ENCODE data around the gene SCFD2.
"Not testable (repeated sequence)": the region's sequence is repeated elsewhere in the genome, so short reads cannot be mapped to it uniquely, and the experiment has no call there.

The SCFD2 gene

DNA sequence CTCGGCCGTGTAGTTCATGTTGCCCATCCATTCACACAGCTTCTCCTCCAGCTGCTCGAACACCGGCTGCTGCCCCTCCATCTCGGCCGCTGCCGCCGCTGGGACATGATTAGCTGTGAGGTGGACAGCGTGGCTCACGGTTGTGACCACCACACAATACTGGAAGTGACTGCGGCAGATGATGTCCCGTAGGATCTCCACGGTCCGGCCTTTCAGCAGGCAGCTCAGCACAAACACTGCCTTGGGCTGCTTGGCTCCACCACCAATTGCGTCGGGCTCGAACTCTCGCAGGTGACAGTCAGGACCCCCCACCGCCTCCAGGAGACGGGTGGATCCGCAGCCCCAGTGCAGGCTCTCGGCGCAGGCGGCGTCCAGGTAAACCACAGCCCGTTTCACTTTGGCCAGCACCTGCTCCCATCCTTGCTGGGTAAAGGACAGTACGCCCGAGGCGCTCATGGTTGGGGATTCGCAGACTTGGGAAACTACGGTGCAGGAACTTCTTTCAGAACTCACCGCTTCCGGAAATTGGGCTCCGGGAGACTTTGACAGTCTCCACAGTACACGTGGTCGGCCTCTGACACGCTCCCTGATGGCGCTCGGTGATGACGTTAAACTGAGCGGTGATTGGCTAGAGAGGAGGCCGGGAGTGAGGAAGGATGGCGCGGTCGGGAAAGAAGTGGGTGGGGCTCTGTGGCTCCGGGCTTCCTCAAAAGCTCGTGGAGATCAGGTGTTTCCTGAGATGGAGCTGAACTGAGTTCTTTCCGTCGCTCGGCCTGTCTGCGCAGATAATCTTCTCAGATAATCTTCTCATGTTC, at the start of gene SCFD2:
TSS of gene SCFD2 (minus strand) at position 576 of the 815 bp plus-strand sequence.
- DNase-seq: peak; percentile 80

DNA sequence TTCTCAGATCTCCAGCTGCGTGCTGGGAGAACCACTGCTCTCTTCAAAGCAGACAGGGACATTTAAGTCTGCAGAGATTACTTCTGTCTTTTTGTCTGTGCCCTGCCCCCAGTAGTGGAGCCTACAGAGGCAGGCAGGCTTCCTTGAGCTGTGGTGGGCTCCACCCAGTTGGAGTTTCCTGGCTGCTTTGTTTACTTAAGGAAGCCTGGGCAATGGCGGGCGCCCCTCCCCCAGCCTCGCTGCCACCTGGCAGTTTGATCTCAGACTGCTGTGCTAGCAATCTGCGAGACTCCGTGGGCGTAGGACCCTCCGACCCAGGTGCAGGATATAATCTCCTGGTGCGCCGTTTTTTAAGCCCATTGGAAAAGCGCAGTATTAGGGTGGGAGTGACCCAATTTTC, 43.6 kb upstream of the SCFD2 start:
- DNase-seq: not testable (repeated sequence)

DNA sequence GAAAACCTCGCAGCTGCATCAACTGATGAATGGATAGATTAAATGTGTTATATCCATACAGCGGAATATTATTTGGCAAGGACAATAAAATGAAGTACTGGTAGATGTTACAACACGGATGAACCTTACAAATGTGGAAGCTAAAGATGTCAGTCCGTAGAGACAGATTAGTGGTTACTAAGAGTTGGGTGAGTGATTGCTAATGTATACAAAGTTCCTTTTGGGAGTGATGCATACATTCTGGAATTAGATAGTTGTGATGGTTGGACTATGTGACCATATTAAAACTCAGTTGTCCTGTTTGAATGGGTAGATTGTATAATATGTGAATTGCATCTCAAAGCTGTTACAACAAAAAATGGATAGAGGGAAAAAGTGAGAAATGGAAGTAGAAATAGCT, 14.4 kb upstream of the SCFD2 start:
- DNase-seq: no peak

DNA sequence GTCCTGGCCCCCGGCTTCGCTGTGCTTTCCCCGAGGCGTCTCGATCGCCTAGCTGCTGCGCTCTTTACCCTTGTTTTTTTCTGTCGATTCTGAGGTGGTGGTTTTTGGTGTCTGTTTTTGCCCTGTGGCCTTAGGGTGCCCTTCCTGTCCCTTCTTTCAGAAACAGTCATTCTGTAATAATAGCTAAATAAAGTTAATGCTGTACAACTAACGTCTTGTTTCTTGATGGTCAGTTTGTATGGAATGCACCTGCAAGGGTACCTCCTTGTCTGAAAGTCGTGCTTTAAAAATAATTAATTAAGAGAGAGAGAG, 12.3 kb upstream of the SCFD2 start:
- DNase-seq: no peak

DNA sequence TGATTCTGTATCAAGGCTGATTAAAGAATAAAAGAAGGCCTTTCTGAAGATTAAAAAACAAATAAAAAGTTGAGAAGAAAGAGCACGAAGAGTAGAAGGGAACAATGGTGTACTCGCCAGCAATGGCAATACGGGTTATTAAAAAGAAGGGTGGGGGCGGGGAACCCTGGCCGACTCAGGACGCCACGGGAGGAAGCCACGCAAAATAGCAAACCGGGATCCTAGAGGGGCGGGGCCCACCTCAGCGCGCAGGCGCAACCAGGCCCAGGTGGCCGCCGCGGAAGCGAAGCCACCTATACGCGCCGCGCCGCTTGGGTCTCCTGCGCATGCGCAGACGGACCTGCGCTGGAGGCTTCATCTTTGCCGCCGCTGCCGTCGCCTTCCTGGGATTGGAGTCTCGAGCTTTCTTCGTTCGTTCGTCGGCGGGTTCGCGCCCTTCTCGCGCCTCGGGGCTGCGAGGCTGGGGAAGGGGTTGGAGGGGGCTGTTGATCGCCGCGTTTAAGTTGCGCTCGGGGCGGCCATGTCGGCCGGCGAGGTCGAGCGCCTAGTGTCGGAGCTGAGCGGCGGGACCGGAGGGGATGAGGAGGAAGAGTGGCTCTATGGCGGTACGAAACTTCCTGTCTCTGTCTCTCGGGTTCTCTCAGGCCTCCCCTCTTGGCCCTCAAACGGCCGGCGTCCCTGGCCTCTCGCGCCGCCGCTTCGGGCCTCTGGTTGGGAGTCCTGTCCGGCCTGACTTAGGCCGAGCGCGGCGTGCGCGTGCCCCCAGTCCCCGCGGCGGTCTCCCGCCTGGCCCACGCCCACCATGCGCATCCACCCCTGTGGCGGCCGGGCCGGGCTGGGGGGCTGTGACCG, 11.7 kb upstream of the SCFD2 start, which contains the start of gene FIP1L1:
TSS of gene FIP1L1 (plus strand) at position 323 of the 852 bp plus-strand sequence. CDS start at position 521, 198 bp downstream.
- peak; percentile 82 for DNase-seq

DNA sequence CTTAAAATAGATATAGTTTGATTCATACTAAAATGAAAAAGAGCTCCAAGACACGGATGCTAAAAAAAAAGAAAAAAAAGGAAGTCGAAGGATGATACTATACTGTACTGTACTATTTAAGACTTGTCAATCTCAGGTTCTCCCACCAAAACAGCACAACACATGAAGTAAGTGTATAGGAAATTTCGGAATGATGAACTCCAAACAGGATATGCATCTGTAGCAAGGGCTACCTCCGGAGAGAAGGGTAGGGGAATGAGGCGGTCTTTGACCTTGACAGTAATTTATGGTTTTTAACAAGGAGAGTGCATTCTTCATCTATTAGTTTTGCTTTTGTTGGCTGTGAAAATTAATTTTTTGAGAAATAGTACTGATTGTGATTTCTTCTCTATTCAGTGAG, 11.0 kb upstream of the SCFD2 start:
- DNase-seq: no peak

DNA sequence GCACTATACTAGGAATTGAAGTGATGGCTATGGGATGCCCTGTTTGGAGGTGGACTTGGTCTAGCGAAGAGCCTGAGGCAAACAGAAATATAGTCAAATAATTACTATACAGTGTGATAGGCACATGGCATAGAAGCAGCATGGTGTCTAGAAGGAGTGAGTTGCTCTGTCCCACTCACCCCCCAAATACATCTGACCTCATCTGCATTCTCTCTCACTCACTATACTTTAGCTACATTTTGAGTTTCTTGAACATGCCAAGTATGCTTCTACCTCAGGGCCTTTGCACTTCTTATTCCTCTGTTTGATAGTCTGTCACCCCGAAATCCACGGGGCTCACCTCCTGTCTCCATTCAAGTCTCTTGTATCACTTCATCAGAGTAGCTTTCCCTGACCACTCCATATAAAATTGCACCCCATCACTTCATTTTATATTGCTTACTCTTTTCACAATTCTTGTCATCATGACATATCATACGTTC, 9.0 kb upstream of the SCFD2 start:
- no peak for DNase-seq

DNA sequence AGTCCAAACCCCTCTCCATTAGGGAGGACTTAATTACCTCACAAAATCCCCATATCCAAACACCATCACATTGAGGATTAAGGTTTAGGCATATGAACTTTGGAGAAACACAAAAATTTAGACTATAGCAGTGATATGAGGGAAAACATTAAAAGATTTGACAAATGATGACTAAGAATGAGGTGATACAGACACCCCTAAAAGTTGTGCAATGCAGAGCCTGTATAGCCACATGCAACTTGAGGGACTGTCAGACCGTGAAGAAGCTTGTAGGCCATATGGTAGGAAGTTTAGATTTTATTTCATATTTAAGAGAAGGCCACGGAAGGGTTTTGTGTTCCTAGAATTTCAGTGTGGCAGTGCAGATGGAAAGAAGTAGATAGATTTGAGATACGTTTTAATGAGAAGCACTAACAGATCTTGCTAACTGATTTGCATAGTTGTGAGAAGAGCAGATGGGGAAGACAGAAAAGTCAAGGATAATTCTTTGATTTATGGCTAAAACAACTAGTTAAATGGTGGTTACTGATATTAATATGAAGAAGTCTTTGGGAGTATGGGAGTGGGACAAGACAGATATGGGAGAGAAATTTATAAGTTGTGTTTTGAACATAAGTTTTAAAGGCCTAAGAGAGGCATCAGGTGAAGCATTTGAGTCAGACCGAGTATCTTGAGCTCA, 6.1 kb upstream of the SCFD2 start:
- no peak for DNase-seq

DNA sequence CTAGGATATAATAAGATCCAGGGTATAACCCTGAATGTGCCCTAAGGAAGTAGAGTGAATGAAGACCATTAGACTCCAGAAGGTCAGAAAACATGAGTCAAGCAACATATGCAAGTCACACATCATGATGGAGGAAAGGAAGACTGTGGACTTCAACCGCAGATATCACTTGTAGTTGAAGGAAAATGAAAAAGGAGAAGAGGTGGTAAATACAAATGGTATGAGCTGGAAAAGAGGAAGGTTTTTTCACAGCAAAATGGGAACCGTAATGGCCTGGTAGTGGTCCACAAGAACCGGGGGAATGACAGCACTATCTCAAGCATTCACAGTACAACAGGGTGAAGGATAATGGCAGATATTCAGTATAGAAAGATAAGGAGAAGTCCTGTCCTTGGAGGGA, 5.2 kb upstream of the SCFD2 start:
- DNase-seq: no peak

DNA sequence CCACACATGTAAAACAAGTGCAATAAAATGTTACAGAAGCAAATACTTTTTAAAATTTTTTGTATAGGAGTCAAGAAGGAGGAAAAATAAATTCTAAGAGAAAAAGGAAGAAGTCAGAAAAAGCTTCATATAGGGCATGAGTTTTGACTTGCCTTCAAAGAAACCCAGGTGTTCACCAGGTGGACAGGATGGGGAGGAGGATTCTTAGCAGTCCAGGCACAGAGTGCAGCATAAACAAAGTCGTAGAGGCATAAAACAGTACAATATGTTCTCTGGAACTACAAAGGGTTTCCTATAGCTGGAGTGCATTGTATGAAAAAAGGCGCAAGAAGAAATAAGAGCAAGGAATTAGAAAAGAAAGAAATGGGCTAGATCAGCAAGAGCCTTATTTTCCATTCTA, 1.9 kb upstream of the SCFD2 start:
- DNase-seq: no peak

DNA sequence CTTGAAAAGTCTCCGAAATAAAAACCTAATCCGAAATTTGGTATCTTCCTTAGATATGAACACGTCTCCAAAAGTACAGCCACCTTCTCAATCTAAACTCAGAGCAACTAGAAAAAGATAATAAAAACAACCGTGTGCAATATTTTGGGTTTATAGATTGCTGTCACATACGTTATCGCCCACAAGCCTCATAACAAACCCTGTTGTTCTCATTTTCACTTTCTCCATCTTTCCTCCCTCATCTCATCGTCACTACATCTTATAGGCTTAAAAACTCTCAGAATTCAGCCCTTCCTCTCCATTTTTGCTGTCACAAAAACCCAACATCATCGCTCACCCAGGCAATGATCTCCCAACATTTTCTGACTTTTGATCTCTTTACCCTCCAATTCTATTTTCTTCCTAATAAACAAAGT, 448 bp upstream of the SCFD2 start:
- no peak for DNase-seq

DNA sequence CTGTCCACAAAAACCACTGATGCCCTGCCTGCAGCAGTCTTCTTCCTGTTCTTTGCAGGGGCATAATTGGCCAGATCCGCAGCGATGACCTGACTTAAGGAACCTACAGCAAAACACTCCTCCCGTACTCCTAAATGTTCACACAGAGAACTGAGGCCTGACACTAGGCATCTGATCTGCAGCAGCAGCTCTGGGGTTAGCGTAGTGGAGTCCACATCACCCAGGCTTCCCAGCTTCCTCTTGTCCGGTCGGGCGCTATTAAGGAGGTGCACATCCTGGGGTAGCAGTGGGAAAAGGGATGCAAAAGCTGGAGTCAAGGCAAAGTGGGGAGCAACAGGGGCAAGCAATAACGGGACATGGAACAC, 758 bp downstream of the SCFD2 start:
- DNase-seq: no peak

DNA sequence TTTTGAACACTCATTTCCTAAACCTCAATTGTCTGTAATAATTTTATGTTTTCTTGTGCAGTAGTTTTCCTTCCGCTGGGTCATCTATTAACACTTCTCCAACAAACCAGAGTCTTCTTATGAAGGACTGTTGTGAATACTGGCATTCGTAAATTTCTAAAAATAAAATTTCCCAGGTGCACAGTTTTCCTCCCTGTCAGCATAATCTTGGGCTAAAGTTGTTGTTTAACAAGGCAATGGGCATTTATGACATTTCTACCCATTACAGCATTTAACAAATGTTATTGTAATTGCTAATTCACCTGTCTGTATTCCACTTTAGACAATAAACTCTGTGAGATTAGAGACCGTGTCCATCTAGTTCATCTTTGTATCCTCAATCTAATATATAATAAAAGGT, 1.2 kb downstream of the SCFD2 start:
- DNase-seq: no peak

DNA sequence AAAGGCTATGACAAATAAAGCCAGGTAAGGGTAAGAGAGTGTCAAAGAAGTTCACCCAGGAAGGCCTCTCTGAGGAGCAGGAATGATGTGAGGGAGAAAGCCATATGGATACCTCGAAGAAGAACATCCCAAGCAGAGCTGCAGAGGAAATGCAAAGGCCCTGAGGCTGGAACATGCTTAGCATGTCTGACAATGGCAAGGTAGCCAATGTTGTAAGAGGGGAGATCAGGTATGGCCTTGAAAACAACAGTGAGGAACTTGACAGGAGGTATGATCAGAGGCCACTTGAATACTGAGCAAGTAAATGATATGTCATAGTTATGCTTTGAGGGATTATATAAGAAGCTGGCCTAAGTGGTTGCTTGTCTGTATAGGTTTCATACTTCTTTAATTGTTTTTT, 3.8 kb downstream of the SCFD2 start:
- DNase-seq: no peak

DNA sequence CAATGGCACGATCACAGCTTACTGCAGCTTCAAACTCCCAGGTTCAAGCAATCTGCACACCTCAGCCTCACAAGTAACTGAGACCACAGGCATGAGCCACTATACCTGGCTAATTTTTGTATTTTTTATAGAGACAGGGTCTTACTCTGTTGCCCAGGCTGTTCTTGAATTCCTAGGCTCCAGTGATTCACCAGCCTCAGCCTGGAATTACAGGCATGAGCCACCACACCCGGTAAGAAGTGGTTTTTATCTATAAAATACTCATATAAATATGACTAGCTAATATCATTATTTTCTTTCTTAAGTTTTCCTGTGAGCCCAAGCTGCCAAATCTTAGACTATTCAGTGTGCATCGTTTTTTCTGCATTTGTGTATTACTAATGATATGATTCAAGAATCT, 4.4 kb downstream of the SCFD2 start:
- DNase-seq: no peak

DNA sequence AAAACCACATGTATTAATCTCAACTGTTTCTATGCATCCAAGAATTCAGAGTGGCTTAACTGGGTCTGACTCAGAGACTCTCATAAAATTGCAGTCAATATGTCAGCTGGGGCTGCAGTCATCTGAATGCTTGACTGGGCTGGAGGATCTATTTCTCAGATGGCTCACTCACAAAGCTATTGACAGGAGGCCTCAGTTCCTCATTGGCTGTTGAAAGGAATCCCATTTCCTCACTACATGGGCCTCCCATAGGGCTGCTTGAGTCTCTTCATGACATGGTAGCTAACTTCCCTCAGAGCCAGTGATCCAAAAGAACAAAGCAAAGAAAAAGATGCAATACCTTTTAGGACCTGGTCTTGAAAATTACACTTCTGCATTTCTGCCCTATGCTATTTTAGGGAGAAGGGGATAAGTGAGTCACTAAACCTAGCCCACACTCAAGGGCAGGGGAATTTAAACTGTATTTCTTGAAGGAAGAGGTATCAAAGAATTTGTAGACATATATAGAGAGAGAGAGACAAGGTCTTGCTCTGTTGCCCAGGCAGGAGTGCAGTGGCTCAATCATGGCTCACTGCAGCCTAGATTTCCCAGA, 9.8 kb downstream of the SCFD2 start:
- DNase-seq: no peak

DNA sequence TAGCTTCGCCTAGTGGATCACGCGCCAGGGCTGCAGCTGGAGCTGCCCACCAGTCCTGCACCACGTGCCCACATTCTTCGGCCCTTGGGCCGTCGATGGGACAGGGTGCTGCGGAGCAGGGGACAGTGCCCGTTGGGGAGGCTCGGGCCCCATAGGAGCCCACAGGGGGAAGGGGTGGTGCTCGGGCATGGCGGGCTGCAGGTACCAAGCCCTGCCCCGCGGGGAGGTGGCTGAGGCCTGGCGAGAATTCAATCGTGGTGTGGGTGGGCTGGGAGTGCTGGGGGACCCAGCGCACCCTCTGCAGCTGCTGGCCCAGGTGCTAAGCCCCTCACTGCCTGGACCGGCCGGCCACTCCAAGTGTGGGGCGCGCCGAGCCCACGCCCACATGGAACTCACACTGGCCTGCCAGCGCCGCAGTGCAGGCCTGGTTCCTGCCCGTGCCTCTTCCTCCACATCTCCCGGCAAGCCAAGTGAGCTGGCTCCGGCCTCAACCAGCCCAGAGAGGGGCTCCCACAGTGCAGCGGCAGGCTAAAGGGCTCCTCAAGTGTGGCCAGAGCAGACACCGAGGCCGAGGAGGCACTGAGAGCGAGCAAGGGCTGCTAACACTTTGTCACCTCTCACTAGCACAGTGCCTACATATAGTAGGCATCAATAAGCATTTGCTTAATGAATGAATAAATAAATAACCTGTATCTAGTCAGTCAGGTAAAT, 11.7 kb downstream of the SCFD2 start:
- no peak for DNase-seq

DNA sequence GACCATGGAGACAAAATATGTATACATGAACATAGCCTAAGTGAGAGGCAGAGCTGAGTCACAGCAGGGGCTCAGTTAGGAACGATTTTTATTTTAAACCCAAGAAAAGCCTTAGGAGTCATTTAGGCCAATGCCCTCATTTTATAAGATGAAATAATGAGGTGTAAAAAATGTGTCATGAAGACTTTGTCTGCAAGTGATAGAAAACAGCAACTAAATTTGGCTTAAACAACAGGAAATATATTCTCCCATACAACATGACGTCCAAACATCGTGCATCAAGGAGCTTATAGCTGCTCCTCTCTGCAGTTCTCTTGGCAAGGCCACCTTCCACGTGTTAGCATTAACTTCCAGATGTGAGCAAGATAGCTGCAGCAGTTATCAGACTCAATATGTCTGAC, 16.8 kb downstream of the SCFD2 start:
- no peak for DNase-seq

DNA sequence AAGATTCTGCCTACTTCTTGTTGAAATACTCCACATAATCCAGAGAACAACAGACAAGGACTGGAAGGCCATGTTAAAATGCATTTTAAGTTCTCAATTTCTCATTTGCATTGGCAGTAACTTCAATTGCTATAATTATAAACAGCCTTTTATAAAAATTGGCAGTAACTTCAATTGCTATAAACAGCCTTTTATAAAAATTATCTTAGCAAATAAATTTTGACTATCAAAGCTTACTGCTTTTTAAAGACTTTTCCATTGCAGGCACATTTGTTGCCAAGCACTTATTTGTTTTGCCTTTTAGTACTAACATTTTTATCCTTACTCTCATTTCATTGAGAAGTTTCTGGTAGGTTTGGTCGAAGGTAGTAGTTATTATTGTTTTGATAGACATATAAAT, 17.8 kb downstream of the SCFD2 start:
- DNase-seq: no peak

DNA sequence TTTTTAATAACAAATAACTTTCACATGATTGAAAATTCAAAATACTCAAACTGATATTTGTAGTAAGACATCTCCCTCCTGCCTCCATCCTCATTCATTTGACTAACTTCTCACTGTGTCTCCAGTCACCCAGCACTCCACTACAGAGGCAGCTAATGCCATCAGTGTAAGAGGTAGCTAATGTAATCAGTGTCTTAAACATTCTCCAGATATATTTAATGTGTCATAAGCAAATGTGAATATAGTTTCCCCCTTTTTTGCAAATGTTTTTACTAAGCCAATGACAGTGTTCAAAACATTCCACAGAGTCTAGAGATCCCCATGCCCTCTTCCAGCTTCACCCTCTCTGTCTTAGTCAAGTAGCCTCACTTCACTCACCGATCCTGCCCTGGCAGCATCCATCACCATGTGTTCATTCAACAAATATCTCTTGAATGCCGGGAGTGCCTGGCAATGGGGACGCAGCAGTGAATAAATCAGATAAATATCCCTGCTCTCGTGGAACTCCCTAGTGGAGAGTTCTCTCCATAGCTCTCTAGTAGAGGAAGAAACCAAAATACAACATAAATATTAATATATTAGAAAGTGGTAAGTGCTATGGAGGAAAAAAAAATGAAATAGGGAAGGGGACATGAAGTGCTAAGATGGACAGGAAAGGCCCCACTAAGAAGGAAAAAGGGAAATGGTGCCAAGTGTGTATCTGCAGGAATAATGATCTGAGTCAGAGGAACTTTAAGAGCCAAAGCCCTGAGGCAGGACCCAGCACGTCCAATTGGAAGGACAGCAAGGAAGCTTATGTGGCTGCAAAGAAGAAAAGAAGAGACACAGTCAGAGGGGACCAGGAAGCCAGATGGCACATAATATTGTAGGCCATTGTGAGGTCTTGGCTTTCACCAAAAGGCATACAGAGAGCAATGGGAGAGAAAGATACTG, 18.7 kb downstream of the SCFD2 start:
- DNase-seq: no peak

DNA sequence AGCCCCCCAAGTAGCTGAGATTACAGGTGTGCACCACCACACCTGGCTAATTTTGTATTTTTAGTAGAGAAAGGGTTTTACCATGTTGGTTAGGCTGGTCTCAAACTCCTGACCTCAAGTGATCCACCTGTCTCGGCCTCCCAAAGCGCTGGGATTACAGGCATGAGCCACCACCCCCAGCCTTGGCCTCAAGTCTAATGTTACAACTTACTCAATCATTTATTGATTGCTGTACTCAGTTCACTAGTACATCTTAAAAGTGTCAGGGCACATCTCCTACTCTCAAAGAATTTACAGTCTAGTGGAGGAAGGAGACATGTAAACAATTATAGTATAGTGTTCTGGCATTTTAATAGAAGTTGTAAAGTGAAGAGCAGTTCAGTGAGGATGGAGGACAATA, 19.5 kb downstream of the SCFD2 start:
- not testable (repeated sequence) for DNase-seq
